ENCODE measurements around the gene LAMTOR5. TPM values are rescaled to one million over a fixed set of nuclear protein-coding genes. Genes with fewer than 3 reads are reported as not detected.

LAMTOR5 gene
- polyA plus RNA-seq, 1 experiment = 288 TPM

DNA sequence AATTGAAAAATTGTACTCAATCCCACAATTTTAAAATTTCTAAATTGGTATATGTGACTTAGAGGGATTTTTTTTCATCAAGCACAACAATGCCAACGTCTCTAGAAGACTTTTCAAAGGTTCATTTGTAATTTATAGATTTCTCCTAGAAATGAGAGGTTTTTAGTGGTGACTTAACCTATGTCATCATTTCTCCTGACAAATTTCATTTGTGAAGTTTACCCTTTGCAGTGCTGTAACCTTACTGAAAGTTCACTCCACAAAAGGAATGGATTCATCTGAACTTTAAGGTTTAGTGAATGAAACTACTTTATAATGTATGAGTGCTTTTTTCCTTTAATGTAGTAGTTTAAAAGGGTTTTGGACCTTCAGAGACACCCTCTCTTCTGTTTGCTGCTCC lies 52.2 kb downstream of the LAMTOR5 start:
- DNase-seq (ENCODE audit: low read depth, low spot score) = no peak
- POLR2A ChIA-PET = no interaction called here
- Histone ChIP-seq H3K27ac (ENCODE audit: low read depth, low read length) (no peak overlapping the region), H3K27me3 (ENCODE audit: control insufficient read depth, insufficient read depth, low read length) (no peaks in the 10 kb centered on the region), H3K4me3 (ENCODE audit: low read depth, low read length) (no peak overlapping the region), H3K9me3 (ENCODE audit: control insufficient read depth, insufficient read depth, low read length) (no peaks in the 10 kb centered on the region)
- TF ChIP-seq, protein P1, sequence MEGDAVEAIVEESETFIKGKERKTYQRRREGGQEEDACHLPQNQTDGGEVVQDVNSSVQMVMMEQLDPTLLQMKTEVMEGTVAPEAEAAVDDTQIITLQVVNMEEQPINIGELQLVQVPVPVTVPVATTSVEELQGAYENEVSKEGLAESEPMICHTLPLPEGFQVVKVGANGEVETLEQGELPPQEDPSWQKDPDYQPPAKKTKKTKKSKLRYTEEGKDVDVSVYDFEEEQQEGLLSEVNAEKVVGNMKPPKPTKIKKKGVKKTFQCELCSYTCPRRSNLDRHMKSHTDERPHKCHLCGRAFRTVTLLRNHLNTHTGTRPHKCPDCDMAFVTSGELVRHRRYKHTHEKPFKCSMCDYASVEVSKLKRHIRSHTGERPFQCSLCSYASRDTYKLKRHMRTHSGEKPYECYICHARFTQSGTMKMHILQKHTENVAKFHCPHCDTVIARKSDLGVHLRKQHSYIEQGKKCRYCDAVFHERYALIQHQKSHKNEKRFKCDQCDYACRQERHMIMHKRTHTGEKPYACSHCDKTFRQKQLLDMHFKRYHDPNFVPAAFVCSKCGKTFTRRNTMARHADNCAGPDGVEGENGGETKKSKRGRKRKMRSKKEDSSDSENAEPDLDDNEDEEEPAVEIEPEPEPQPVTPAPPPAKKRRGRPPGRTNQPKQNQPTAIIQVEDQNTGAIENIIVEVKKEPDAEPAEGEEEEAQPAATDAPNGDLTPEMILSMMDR (IDR thresholded peaks at IDR 0.05; ENCODE audit: low read depth, low read length) = no peak
- CTCF ChIA-PET = interaction anchor here (0.7 kb wide), 1 partner anchor 149 kb away, joined by 4 read pairs; no protein-coding TSS in a partner anchor

Other genes with a start within 250 kb of the LAMTOR5 start
- 0.36 and 0.63 TPM in 2 replicates for gene KCNC4, start 197.4 kb downstream of the LAMTOR5 start, polyA plus RNA-seq (2011; rRNA removed)
- gene RBM15, start 68.3 kb downstream of the LAMTOR5 start, polyA plus RNA-seq (2011; rRNA removed) = 8.9 and 9.6 TPM in 2 replicates
- gene SLC16A4, start 16.7 kb downstream of the LAMTOR5 start, polyA plus RNA-seq (2011; rRNA removed) = 77.2 and 98.8 TPM in 2 replicates
- gene PROK1, start 43.5 kb upstream of the LAMTOR5 start, polyA plus RNA-seq (2011; rRNA removed) = not detected in 2 replicates
- gene KCNA10, start 111.5 kb upstream of the LAMTOR5 start, polyA plus RNA-seq (2011; rRNA removed) = not detected in 2 replicates
- gene KCNA2, start 198.7 kb upstream of the LAMTOR5 start, polyA plus RNA-seq (2011; rRNA removed) = not detected in 2 replicates